GM21367 (cell line): ENCODE measurements around the gene DIPK1A.

Experiments
- ATAC-seq: cut with Tn5 transposase; IDR thresholded peaks from one replicate; pipeline ENCODE4 v1.9.1; 2021; ENCODE audit not compliant: unreplicated experiment

The DIPK1A gene

GRCh38 chr1:92881391-92881790, 79.9 kb downstream of the DIPK1A start:
- ATAC-seq: no peak

GRCh38 chr1:92879316-92879968, 81.8 kb downstream of the DIPK1A start:
- ATAC-seq: no peak

- no peak for ATAC-seq
These were observed 83.5 kb downstream of the DIPK1A start for GRCh38 chr1:92877792-92878191.

GRCh38 chr1:92877081-92877711, 84.1 kb downstream of the DIPK1A start:
- ATAC-seq: no peak

GRCh38 chr1:92876351-92876750, 84.9 kb downstream of the DIPK1A start:
- ATAC-seq: no peak

GRCh38 chr1:92874987-92875386, 86.3 kb downstream of the DIPK1A start:
- ATAC-seq: no peak

- ATAC-seq: no peak
These were observed 88.5 kb downstream of the DIPK1A start for GRCh38 chr1:92872719-92873118.

- no peak for ATAC-seq
These were observed 90.7 kb downstream of the DIPK1A start for GRCh38 chr1:92870591-92870990.

GRCh38 chr1:92864131-92864530, 97.1 kb downstream of the DIPK1A start:
- ATAC-seq: no peak

- no peak for ATAC-seq
These were observed 98.7 kb downstream of the DIPK1A start for GRCh38 chr1:92862605-92863004.

- ATAC-seq: no peak
These were observed 101.7 kb downstream of the DIPK1A start for GRCh38 chr1:92859400-92860039.

- peak; percentile 52 for ATAC-seq
These were observed 102.5 kb downstream of the DIPK1A start for GRCh38 chr1:92858564-92859399.

GRCh38 chr1:92857817-92858216, 103.4 kb downstream of the DIPK1A start:
- no peak for ATAC-seq

- no peak for ATAC-seq
These were observed 106.0 kb downstream of the DIPK1A start for GRCh38 chr1:92855236-92855635.

GRCh38 chr1:92854101-92854785, 107.0 kb downstream of the DIPK1A start:
- no peak for ATAC-seq

GRCh38 chr1:92853299-92853698, 108.0 kb downstream of the DIPK1A start:
- no peak for ATAC-seq

- ATAC-seq: no peak
These were observed 109.5 kb downstream of the DIPK1A start for GRCh38 chr1:92851729-92852128.

- ATAC-seq: no peak
These were observed 111.2 kb downstream of the DIPK1A start for GRCh38 chr1:92850019-92850418.

GRCh38 chr1:92848201-92848600, 113.1 kb downstream of the DIPK1A start:
- ATAC-seq: no peak

GRCh38 chr1:92845908-92846307, 115.4 kb downstream of the DIPK1A start:
- no peak for ATAC-seq

GRCh38 chr1:92844439-92844838, 116.8 kb downstream of the DIPK1A start:
- no peak for ATAC-seq
